ENCODE results near the gene EXOC5.
"Not testable (repeated sequence)": the region's sequence is repeated elsewhere in the genome, so short reads cannot be mapped to it uniquely, and the experiment has no call there.

Gene EXOC5

DNA sequence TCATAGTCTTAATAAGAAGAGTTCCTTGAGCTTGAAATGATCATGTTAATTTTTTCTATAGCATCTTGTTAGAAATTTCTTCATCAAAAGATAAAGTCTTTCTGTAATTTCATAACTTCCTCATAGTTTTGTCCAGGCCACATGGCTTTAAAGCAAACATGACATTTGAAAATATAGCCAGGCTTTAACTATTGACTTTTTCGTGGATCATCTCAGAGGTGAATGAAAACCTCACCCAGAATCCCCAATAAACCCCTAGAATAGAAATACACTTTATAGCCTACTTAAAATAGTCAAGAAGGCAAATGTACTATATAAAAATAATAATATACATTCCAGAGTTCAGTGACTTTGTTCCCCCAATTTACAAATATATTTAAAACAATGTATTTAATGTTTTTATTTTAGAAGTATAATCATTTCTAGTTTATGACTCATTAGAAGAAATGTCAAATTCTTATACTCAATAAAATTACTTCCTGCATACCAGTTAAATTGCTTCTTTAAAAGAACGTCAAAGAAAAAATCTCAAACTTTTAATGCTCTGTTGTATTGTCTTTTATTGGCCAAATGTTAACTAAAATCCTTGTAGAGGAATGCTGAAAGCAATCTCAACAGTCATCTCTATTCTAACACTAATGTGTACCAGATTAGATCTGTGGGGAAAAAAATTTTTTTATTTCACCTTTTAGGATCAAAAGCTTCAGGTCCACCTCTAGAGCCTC is 21.6 kb downstream of the EXOC5 start:
- H3K27ac ChIP-seq = no peak overlapping the region
- TF ChIP-seq, protein P1, sequence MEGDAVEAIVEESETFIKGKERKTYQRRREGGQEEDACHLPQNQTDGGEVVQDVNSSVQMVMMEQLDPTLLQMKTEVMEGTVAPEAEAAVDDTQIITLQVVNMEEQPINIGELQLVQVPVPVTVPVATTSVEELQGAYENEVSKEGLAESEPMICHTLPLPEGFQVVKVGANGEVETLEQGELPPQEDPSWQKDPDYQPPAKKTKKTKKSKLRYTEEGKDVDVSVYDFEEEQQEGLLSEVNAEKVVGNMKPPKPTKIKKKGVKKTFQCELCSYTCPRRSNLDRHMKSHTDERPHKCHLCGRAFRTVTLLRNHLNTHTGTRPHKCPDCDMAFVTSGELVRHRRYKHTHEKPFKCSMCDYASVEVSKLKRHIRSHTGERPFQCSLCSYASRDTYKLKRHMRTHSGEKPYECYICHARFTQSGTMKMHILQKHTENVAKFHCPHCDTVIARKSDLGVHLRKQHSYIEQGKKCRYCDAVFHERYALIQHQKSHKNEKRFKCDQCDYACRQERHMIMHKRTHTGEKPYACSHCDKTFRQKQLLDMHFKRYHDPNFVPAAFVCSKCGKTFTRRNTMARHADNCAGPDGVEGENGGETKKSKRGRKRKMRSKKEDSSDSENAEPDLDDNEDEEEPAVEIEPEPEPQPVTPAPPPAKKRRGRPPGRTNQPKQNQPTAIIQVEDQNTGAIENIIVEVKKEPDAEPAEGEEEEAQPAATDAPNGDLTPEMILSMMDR (conservative IDR thresholded peaks at IDR 0.05) = no peak

GRCh38 chr14:57245941-57246340 is 22.8 kb downstream of the EXOC5 start:
- TF ChIP-seq, protein P1 (conservative IDR thresholded peaks at IDR 0.05) = no peak
- no peak overlapping the region for H3K27ac ChIP-seq

GRCh38 chr14:57244106-57244505 is 24.6 kb downstream of the EXOC5 start:
- no peak overlapping the region for H3K27ac ChIP-seq
- TF ChIP-seq, protein P1 (conservative IDR thresholded peaks at IDR 0.05) = no peak

DNA sequence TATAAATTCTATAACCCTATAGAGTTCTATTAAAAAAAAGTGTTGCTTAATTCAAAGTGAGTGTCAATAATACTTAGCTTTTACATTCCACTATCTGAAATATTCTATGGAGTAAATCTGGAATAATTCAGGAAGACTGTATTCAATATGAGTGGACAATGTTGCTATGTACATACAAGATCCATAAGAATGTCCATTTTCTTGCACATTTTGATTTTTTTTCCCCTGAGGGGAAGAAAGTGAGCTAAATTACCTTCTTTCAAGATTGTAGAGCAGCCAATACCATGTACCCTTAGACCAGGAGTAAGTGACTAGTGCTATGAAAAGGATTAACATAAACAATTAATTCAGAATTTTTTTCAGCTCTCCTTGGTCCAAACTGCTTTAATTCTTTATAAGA is 25.4 kb downstream of the EXOC5 start:
- TF ChIP-seq, protein P1 (conservative IDR thresholded peaks at IDR 0.05) = no peak
- no peak overlapping the region for H3K27ac ChIP-seq

DNA sequence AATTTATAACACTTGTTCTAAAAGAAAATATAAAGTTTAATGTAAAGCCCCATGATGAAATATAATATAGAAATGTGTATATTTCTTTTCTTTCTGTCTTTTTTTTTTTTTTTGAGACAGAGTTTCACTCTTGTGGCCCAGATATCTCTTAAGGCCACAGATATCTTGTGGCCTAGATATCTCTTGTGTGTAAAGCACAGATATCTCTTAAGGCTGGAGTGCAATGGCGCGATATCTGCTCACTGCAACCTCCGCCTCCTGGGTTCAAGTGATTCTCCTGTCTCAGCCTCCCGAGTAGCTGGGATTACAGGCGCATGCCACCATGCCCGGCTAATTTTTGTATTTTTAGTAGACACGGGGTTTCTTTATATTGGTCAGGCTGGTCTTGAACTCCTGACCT is 28.6 kb downstream of the EXOC5 start:
- not testable (repeated sequence) for H3K27ac ChIP-seq

- TF ChIP-seq, protein P1 (conservative IDR thresholded peaks at IDR 0.05) = no peak
- no peak overlapping the region for H3K27ac ChIP-seq
Observed at GRCh38 chr14:57232006-57232405, 36.7 kb downstream of the EXOC5 start.

DNA sequence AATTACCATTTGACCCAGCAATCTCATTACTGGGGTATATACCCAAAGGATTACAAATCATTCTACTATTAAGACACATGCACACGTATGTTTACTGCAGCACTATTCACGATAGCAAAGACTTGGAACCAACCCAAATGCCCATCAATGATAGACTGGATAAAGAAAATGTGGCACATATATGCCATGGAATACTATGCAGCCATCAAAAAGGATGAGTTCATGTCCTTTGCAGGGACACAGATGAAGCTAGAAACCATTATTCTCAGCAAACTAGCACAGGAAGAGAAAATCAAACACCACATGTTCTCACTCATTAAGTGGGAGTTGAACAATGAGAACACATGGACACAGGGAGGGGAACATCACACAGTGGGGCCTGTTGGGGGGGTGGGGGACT is 40.4 kb downstream of the EXOC5 start:
- H3K27ac ChIP-seq = not testable (repeated sequence)

DNA sequence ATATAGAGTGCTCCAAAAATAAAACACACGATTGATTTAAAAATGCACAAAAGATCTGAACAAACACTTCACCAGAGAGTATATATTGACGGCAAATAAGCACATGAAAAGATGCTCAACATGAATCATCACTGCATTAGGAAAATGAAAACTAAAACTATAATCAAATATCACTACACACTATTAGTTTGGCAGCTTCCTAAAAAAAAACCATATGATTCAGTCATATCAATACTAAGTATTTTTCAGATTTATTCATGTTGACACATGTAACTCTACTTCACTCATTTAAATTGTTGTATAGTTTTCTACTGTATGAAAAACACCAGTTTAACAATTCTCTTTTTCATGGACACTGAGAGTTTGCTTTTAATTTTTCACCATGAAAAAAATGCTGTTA is 41.6 kb downstream of the EXOC5 start:
- TF ChIP-seq, protein P1 (conservative IDR thresholded peaks at IDR 0.05) = no peak
- no peak overlapping the region for H3K27ac ChIP-seq

DNA sequence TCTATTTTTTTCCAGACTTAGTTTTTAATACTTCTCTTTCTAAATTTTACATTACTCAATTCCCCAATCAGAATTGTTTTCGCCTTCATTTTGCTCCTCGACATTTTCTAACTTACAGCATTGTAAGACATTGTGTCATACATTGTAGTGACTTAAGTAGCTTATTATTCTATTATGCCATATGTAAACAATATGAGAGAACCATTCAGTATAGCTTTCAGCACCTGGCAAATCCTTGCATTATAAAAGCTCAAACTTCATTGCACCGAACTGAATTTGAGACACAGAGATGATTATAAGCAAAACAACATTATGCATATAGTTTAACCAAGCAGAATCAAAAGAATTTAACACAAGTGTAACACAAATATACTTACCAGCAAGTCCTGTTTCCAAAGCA is 46.8 kb downstream of the EXOC5 start:
- no peak overlapping the region for H3K27ac ChIP-seq
- TF ChIP-seq, protein P1 (conservative IDR thresholded peaks at IDR 0.05) = no peak

Measured in VCaP (cell line).